ENCODE data around the gene CNOT10. TPM values are rescaled to one million over a fixed set of nuclear protein-coding genes. Genes with fewer than 3 reads are reported as not detected.

Gene CNOT10
- total RNA-seq, 1 donor from 2014 or later, result 15.5 TPM

- intact Hi-C loops (cut with micrococcal nuclease), result no loop called here
- ATAC-seq, result no peak
Observed at GRCh38 chr3:32684029-32684799, 774 bp upstream of the CNOT10 start.

GRCh38 chr3:32685543-32686185 lies 676 bp downstream of the CNOT10 start:
- ATAC-seq (no peak), DNase-seq (no peak)
- intact Hi-C loops (cut with micrococcal nuclease), result no loop called here

More at GRCh38 chr3:32684029-32684799, 774 bp upstream of the CNOT10 start:
- DNase-seq, result no peak

- no peak for ATAC-seq
- intact Hi-C loops (cut with micrococcal nuclease), result no loop called here
- DNase-seq, result no peak
Observed at GRCh38 chr3:32686713-32687112, 1.7 kb downstream of the CNOT10 start.

GRCh38 chr3:32691847-32692246 lies 6.9 kb downstream of the CNOT10 start:
- no peak for DNase-seq
- intact Hi-C loops (cut with micrococcal nuclease), result no loop called here
- no peak for ATAC-seq

- intact Hi-C loops (cut with micrococcal nuclease), result no loop called here
- DNase-seq (no peak), ATAC-seq (no peak)
Observed at GRCh38 chr3:32696523-32696922, 11.5 kb downstream of the CNOT10 start.

GRCh38 chr3:32698506-32698905 lies 13.5 kb downstream of the CNOT10 start:
- no peak for DNase-seq
- intact Hi-C loops (cut with micrococcal nuclease), result no loop called here
- no peak for ATAC-seq

GRCh38 chr3:32699429-32699828 lies 14.4 kb downstream of the CNOT10 start:
- ATAC-seq (no peak), DNase-seq (no peak)
- intact Hi-C loops (cut with micrococcal nuclease), result no loop called here

GRCh38 chr3:32700244-32700643 lies 15.3 kb downstream of the CNOT10 start:
- DNase-seq (no peak), ATAC-seq (no peak)
- intact Hi-C loops (cut with micrococcal nuclease), result no loop called here

- DNase-seq (no peak), ATAC-seq (no peak)
- intact Hi-C loops (cut with micrococcal nuclease), result no loop called here
Observed at GRCh38 chr3:32703491-32703972, 18.5 kb downstream of the CNOT10 start.

- intact Hi-C loops (cut with micrococcal nuclease), result no loop called here
- no peak for DNase-seq
Observed at GRCh38 chr3:32705232-32705631, 20.2 kb downstream of the CNOT10 start.

GRCh38 chr3:32706348-32707025 lies 21.5 kb downstream of the CNOT10 start:
- no peak for ATAC-seq
- intact Hi-C loops (cut with micrococcal nuclease), result no loop called here
- no peak for DNase-seq

More at GRCh38 chr3:32705232-32705631, 20.2 kb downstream of the CNOT10 start:
- ATAC-seq, result no peak

GRCh38 chr3:32707026-32707370 lies 22.0 kb downstream of the CNOT10 start:
- DNase-seq (no peak), ATAC-seq (no peak)
- intact Hi-C loops (cut with micrococcal nuclease), result no loop called here

GRCh38 chr3:32708672-32709283 lies 23.8 kb downstream of the CNOT10 start:
- intact Hi-C loops (cut with micrococcal nuclease), result no loop called here
- no peak for DNase-seq
- ATAC-seq, result no peak

GRCh38 chr3:32709346-32709745 lies 24.4 kb downstream of the CNOT10 start:
- ATAC-seq (no peak), DNase-seq (no peak)
- intact Hi-C loops (cut with micrococcal nuclease), result no loop called here

- ATAC-seq (no peak), DNase-seq (no peak)
- intact Hi-C loops (cut with micrococcal nuclease), result no loop called here
Observed at GRCh38 chr3:32712506-32713055, 27.6 kb downstream of the CNOT10 start.

- ATAC-seq (no peak), DNase-seq (no peak)
- intact Hi-C loops (cut with micrococcal nuclease), result no loop called here
Observed at GRCh38 chr3:32713181-32713580, 28.2 kb downstream of the CNOT10 start.

GRCh38 chr3:32719335-32719734 lies 34.3 kb downstream of the CNOT10 start:
- intact Hi-C loops (cut with micrococcal nuclease), result no loop called here
- ATAC-seq, result no peak

GRCh38 chr3:32719931-32720330 lies 34.9 kb downstream of the CNOT10 start:
- ATAC-seq, result no peak
- intact Hi-C loops (cut with micrococcal nuclease), result no loop called here

More at GRCh38 chr3:32719335-32719734, 34.3 kb downstream of the CNOT10 start:
- no peak for DNase-seq

GRCh38 chr3:32725721-32726120 lies 40.7 kb downstream of the CNOT10 start:
- intact Hi-C loops (cut with micrococcal nuclease), result no loop called here
- no peak for ATAC-seq
- DNase-seq, result no peak

More at GRCh38 chr3:32719931-32720330, 34.9 kb downstream of the CNOT10 start:
- DNase-seq, result no peak
